HG02973 (cell line): ENCODE data around the gene THSD1.
"Not testable (repeated sequence)": the region's sequence is repeated elsewhere in the genome, so short reads cannot be mapped to it uniquely, and the experiment has no call there.

Experiments used
- ATAC-seq: cut with Tn5 transposase; IDR thresholded peaks from one replicate; pipeline ENCODE4 v1.9.1; 2021; ENCODE audit warnings: moderate library complexity; ENCODE audit not compliant: unreplicated experiment

The THSD1 gene

DNA sequence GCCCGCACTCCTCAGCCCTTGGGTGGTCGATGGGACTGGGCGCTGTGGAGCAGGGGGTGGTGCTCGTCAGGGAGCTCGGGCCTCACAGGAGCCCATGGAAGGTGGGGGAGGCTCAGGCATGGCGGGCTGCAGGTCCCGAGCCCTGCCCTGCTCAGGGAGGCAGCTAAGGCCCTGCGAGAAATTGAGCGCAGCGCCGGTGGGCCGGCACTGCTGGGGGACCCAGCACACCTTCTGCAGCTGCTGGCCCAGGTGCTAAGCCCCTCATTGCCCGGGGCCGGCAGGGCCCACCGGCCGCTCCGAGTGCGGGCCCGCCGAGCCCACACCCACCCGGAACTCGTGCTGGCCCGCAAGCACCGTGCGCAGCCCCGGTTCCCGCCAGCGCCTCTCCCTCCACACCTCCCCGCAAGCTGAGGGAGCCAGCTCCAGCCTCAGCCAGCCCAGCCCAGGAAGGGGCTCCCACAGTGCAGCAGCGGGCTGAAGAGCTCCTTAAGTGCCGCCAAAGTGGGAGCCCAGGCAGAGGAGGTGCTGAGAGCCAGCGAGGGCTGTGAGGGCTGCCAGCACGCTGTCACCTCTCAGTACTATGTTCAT is 2.2 kb upstream of the THSD1 start:
- ATAC-seq, result not testable (repeated sequence)

- ATAC-seq, result not testable (repeated sequence)
Observed at GRCh38 chr13:52407436-52407835, 1.5 kb upstream of the THSD1 start.

- no peak for ATAC-seq
Observed at GRCh38 chr13:52406629-52407028, 657 bp upstream of the THSD1 start.

DNA sequence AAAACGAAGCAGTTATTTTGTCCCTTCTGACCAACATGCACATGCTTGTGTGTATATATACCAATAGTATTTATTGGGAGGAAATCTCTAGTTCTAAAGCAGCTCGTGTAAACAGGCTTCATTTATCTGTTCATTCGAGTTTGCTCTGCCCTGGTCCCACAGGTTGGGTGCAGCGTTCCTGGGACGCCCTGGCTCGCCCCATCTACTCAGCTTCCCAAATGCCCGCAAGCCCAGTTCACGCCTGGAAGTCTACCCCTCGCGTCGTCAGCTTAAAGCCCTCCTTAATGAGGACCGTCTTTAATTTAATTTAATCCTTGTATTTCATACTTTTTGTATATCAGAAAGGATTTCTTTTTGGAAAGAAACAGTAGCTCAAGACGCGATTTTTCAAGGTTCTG is 604 bp downstream of the THSD1 start:
- ATAC-seq, result no peak

GRCh38 chr13:52399708-52400107 is 6.3 kb downstream of the THSD1 start:
- ATAC-seq, result no peak

DNA sequence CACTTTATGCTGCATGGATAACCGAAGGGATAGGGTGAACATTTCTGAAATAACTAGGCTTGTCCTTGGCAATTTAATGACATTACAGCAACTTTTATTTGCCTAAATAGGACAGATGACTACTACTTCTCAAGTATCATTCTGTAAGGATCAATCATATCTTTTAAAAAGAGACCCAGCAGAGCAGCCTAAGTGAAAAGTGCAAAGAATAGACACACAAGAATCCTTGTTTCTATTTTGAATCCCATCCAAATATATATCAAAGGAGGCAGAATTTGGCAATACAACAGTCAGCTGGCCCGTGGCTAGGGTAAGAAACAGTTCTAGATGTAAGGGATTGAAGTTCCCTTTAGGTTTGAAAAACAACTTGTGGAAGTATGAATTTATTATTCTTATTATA is 6.9 kb downstream of the THSD1 start:
- no peak for ATAC-seq

DNA sequence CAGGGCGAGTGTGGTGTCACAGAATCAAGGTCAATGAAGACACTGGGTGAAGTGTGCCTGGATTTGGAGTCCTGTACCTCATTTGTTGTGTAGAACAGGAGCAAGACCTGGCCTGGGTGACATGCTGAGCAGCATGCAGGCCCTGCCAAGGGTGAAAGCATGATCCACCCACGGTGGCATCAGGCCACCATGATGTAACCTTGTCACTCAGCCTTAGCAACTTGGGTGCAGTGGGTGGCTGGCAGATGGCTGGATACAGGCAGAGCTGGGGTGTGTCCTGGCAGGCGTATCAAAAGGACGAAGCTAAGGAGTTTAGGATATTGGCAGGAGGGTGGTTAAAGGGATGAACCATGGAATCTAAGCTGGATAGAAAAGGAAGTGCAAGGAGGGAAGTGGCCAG is 10.3 kb downstream of the THSD1 start:
- no peak for ATAC-seq

- ATAC-seq, result no peak
Observed at GRCh38 chr13:52394586-52394985, 11.4 kb downstream of the THSD1 start.

DNA sequence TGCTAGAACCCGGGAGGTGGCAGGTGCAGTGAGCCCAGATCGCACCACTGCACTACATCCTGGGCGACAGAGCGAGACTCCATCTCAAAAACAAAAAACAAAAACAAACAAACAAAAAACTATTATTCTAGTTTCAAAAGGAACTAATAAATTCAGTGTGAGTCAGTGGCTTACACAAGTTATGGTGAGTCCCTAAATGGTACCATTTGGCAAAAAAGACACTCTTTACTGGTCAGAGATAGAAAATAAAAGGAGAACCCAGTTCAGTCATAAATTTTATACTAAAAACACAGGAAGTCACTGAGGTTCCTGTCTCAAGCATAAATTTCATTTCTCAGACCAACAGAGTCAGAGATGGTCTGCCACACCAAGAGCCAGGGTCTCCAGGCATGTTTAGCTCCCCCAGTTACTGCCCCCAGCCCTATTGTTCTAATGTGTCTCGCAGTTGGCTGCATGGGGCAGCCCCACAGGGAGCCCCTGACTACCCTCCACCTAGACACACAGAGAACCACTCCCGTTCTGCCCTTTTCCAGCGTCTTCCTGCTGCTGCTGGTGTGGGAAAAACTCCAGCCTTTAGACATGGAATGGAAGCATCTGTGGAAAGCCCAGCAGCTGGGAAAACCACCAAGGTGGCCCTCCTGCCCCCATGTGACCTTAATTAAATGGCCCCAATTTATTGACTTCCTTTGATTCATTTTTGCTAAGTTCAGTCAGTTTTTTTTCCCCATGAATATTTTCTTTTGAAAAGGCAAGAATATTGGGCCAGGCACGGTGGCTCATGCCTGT is 12.2 kb downstream of the THSD1 start:
- ATAC-seq, result no peak

DNA sequence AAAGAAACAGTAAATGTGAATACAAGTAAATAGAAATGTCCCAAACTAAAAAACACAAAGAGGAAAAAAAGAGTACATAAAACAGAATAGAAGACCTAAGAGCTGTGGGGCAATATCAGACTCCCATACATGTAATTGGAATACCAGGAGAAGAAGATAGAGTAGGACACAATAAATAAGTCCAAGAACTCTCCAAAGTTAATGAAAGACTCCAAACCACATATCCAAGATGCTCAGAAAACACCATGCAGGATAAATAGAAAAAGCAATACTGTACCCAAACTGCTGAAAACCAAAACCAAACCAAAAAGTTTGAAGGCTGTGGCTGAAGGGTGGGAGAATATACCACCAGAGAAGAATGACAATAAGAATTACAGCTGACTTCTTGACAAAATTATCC is 18.3 kb downstream of the THSD1 start:
- ATAC-seq, result no peak

DNA sequence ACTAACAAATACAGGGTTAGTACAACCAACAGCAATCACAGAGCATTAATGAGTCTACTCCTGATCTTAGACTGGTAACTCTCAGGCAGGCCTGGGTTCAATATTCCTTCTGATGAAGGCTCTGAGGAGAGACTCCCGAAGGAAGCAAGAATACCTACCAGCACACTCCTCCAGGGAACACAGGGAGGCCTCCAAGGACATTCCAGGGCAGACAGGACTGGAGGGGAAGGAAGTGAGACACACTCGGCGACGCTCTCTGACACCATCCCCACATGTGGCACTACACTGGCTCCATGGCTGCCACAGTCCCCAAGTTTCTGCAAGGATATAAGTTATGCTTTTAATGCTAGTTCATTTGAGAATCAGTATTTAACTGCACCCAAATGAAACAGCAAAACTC is 20.1 kb downstream of the THSD1 start:
- ATAC-seq, result no peak

DNA sequence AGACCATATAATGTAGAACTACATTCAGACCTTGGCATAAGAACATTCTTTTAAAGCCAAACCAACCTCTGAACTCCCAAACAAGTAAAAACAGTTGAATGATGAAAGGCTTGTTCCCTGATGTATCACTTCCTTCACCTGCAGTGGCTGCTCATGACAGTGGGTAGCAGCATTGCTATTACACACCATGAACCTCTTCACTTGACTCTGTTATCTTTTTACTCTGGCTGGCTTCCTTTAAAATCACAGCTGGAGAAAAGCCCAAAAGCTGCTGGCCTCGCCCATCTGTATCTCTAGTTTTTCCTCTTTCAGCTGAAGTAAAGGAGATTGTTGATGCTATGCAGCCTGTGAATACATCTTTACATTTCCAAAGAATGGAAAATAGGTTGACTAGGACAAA is 22.6 kb downstream of the THSD1 start:
- ATAC-seq, result no peak

- no peak for ATAC-seq
Observed at GRCh38 chr13:52378312-52378711, 27.7 kb downstream of the THSD1 start.

DNA sequence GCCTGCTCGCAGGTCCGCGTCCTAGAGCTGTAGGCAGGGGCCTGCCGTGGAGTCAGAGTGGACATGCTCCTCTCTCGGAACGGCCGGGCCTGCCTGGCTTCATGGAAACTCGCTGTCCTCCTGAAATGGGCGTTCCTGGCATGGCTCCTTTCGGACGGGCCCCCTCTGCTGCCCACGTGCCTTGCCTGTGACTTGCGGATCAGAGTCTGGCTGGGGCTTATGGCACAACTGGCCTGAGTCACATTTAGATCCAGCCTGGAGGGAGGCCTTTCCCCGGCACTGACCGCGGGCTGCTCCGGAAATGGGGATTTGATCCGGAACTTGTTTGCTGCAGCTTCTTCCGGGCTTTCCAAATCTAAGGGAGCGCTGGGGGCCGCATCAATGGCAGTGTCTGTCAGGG is 28.1 kb downstream of the THSD1 start:
- no peak for ATAC-seq

- ATAC-seq, result no peak
Observed at GRCh38 chr13:52374873-52375411, 31.0 kb downstream of the THSD1 start.

DNA sequence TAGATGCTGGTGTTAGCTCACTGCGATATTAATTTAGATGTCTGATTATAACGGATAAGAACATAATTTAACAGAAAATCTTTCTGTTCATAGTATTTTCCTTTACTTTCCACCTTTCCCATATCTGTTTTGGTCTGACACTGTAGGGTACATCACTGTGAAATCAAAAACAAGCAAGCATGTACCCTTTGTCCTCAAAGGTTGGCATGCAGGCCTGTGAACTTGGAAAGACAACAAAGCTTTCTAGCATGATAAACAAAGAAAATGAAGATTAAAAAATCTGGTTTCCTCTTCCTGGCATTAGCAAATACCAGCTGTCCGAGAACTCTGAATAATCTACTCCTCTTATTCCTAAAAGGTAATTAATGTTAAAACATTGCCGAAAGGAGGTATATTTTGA is 31.6 kb downstream of the THSD1 start:
- no peak for ATAC-seq

DNA sequence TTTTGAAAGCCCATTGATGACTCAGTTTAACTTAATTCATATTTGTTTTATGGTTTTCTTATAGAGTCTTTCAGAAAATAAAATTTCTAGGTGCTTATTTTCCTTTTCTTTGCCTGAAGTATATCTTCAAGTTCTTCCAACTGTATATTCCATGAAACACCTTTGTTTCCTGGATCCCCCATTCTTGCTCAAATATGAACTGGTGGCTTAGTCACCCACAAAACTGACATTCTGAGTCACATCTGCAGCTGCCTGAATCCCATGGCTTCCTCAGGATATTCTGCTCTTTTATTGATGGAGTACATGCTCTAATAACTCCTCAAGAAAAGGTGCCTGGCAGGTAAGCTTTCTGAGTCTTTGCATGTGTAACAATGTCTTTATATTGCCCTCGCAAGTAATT is 32.7 kb downstream of the THSD1 start:
- not testable (repeated sequence) for ATAC-seq

- ATAC-seq, result no peak
Observed at GRCh38 chr13:52371736-52372247, 34.2 kb downstream of the THSD1 start.

DNA sequence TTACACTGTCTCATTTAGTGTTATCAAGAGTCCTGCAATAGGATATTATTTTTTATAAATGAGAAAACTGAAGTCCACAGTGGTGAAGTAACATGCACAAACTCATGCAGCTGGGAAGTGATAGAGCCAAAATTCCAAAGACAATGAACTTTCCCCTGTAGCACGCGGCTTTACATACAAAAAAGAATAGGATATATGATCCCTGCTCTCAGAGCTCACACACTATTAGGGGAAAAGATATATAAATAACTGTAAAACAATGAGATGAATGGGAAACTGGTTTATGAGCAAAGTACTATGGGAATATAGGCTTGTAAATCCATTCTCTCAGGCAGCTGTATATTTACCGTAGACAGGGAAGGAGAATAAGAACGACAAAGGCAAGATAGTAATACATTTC is 39.7 kb downstream of the THSD1 start:
- ATAC-seq, result no peak

GRCh38 chr13:52362169-52362887 is 43.6 kb downstream of the THSD1 start:
- not testable (repeated sequence) for ATAC-seq

DNA sequence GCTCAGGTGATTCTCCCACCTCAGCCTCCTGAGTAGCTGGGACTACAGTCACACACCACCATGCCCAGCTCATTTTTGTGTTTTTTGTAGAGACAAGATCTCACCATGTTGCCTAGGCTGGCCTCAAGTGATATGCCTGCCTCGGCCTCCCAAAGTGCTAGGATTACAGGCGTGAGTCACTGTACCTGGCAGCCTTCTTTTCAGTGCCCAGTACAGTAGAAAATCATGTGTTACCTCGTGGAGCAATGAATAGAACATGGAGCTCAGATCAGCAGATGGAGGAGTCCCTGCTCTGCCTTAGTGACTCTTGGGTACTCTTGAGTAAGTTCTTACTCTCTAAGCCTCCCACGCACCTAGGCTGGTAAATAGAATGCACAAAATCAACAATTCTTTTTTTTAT is 44.7 kb downstream of the THSD1 start:
- ATAC-seq, result no peak

DNA sequence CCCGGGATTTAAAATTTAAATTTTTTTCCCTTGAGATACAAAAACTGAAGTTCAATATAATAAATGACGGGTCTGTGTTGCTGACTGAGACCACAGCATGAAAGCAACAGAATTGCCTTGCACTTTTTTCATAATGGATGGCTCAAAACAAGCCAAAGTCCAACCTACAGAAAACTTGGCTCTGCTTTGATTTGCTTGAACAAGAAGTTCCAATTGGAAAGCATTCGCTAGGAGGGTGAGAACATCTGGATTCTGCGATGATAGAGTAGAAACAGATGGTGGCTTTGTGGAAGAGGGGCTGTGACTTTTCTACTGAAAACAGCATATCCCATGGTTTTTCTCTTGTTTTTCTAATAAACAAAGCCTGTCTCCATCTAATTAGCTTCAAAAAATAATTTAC is 46.4 kb downstream of the THSD1 start:
- no peak for ATAC-seq
